A673 (cell line): ENCODE data around the gene RGCC. TPM values are rescaled to one million over a fixed set of nuclear protein-coding genes. Genes with fewer than 3 reads are reported as not detected.

Experiments used
- BruUV-seq: library from RNA; stranded (reverse); fragments of 400-500 nt; replicated peaks from 2 replicates; lab custom pipeline; 2021; lab: Mats Ljungman, UMichigan
- CTCF ChIA-PET: fragments of 300-600 bp; sonication (Branson Sonifier 250); formaldehyde crosslinking; loops from one replicate; lab custom pipeline; 2022; ENCODE audit warnings: antibody characterized with exemption; lab: Charles Lee
- POLR2A ChIA-PET: fragments of 300-600 bp; sonication (Branson Sonifier 250); formaldehyde crosslinking; loops from one replicate; lab custom pipeline; 2022; ENCODE audit warnings: antibody characterized with exemption; ENCODE audit not compliant: low non-redundant PET; lab: Charles Lee
- DNase-seq: peaks from one replicate; pipeline ENCODE4 v3.0.0-alpha.2; 2015; ENCODE audit warnings: low spot score
- H3K27ac ChIP-seq: fragments of 200-600 bp; sonication (generic); 2 replicates; pipeline ENCODE4 v1.5.1; 2016; ENCODE audit warnings: mixed run types, low read depth, mild to moderate bottlenecking, mixed read lengths, antibody characterized with exemption, low read length; ENCODE audit not compliant: poor library complexity, severe bottlenecking
- H3K27me3 ChIP-seq: fragments of 200-600 bp; sonication (generic); replicated peaks from 2 replicates; pipeline ENCODE4 v1.6.1; 2017; ENCODE audit warnings: mixed run types, low read depth, mild to moderate bottlenecking, mixed read lengths, antibody characterized with exemption, low read length; ENCODE audit not compliant: insufficient read depth, poor library complexity
- H3K36me3 ChIP-seq: fragments of 200-600 bp; sonication (generic); 2 replicates; pipeline ENCODE4 v1.6.1; 2016; ENCODE audit warnings: mixed run types, mild to moderate bottlenecking, mixed read lengths, antibody characterized with exemption, low read length; ENCODE audit not compliant: insufficient read depth, poor library complexity, severe bottlenecking
- H3K4me1 ChIP-seq: fragments of 200-600 bp; sonication (generic); 2 replicates; pipeline ENCODE4 v1.6.1; 2017; ENCODE audit warnings: mixed run types, mild to moderate bottlenecking, mixed read lengths, antibody characterized with exemption, low read length; ENCODE audit not compliant: insufficient read depth, poor library complexity, severe bottlenecking
- H3K4me3 ChIP-seq: fragments of 200-600 bp; sonication (generic); 2 replicates; pipeline ENCODE4 v1.5.1; 2016; ENCODE audit warnings: low read depth, mixed run types, mild to moderate bottlenecking, mixed read lengths, low read length; ENCODE audit not compliant: poor library complexity, severe bottlenecking
- H3K9me3 ChIP-seq: fragments of 200-600 bp; sonication (generic); 2 replicates; pipeline ENCODE4 v1.6.1; 2016; ENCODE audit warnings: mixed run types, low read depth, mild to moderate bottlenecking, mixed read lengths, antibody characterized with exemption, low read length; ENCODE audit not compliant: poor library complexity, severe bottlenecking
- CTCF ChIP-seq: fragments of 300-800, 200-600 bp; sonication (generic); conservative IDR thresholded peaks from 2 replicates; pipeline ENCODE4 v1.5.1; 2017; ENCODE audit warnings: low read depth, mild to moderate bottlenecking, antibody characterized with exemption, low read length, moderate library complexity, mixed read lengths
- EZH2 ChIP-seq: fragments of 200-600 bp; sonication (generic); IDR thresholded peaks from 2 replicates; pipeline ENCODE4 v1.6.1; 2017; ENCODE audit warnings: borderline replicate concordance, low read depth, mild to moderate bottlenecking, mixed read lengths, antibody characterized with exemption, low read length; ENCODE audit not compliant: poor library complexity, severe bottlenecking
- intact Hi-C: fragments of 100-400 bp; cut with micrococcal nuclease; formaldehyde crosslinking; loops from one replicate; pipeline ENCODE4 v1.10.0; 2022; ENCODE audit not compliant: unreplicated experiment
- total RNA-seq: library from RNA; stranded (reverse); gene quantifications from 2 replicates; pipeline ENCODE4 v1.2.3, GENCODE V29; 2021

RGCC gene
- total RNA-seq, 1 experiment from 2014 or later = not detected

- Histone ChIP-seq H3K36me3 (no peaks in the 10 kb centered on the region), H3K4me1 (no peaks in the 10 kb centered on the region), H3K27ac (no peak overlapping the region), H3K27me3 (peaks cover 11% of the 10 kb centered on the region), H3K4me3 (no peak overlapping the region), H3K9me3 (no peaks in the 10 kb centered on the region)
- intact Hi-C loops = no loop called here
- BruUV-seq = no TSS peak
- CTCF ChIA-PET = no interaction called here
- POLR2A ChIA-PET = no interaction called here
- DNase-seq = no peak
- TF ChIP-seq EZH2 = no peak
- no peak for TF ChIP-seq CTCF
These were observed 6.7 kb downstream of the RGCC start for GRCh38 chr13:41463838-41464602.

DNA sequence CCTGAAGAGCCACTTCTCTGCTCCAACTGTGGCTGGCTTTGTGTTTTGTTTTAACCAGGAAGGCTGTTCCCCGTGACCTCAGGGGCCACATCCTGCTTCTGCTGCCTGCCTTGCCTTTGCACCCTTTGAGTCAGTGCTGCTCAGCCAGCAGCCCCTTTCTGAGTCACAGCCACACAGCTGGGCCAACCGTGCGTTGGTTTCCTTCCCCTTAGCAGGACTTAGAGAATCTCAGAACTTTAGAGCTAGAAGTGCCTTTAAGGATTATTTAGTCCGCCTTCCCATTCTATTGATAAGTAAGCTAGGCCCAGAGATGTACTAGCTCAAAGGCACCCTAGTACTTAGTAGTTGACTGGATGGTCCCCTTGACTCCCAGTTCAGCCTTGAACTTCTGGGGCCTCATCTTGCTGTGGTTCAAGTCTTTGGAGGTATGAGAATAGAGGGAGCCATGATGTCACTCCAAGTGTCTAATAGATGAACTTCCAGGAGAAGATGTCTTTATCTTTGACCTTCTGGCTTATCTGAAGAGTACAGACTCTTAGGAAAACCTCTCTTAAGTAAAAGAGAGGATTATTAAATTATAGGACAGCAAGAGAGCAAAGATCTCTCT is 8.0 kb downstream of the RGCC start:
- no peaks in the 10 kb centered on the region for H3K9me3 ChIP-seq
- no peak for DNase-seq
- TF ChIP-seq CTCF (no peak), EZH2 (no peak)
- intact Hi-C loops = no loop called here
- no peaks in the 10 kb centered on the region for H3K36me3 ChIP-seq
- H3K27me3 ChIP-seq = no peaks in the 10 kb centered on the region
- BruUV-seq = no TSS peak
- POLR2A ChIA-PET = no interaction called here
- no peaks in the 10 kb centered on the region for H3K4me1 ChIP-seq
- no peak overlapping the region for H3K4me3 ChIP-seq
- CTCF ChIA-PET = no interaction called here
- H3K27ac ChIP-seq = no peak overlapping the region

DNA sequence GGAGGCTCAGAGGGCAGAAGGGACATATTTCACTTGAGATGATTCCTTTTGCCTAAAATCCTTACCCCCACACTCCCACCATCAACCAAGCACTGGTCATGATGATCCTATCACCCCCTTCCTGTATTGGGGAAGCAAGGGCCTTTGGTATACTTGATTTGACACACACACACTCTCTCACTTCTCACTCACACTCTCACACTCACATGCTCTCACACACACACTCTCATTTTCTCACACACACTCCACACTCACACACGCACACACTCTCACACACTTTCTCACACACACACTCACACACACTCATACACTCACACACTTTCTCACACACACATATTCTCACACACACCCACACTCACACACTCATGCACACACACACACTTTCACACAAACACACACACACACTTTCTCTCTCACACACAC is 8.6 kb downstream of the RGCC start:
- Histone ChIP-seq H3K9me3 (no peaks in the 10 kb centered on the region), H3K36me3 (no peaks in the 10 kb centered on the region), H3K27ac (no peak overlapping the region), H3K4me3 (no peak overlapping the region), H3K27me3 (no peaks in the 10 kb centered on the region), H3K4me1 (no peaks in the 10 kb centered on the region)
- POLR2A ChIA-PET = no interaction called here
- CTCF ChIA-PET = no interaction called here
- no peak for DNase-seq
- TF ChIP-seq EZH2 (no peak), CTCF (no peak)
- intact Hi-C loops = no loop called here
- BruUV-seq = no TSS peak
